ENCODE measurements around the gene UNC5C.

UNC5C gene

GRCh38 chr4:95162867-95163266, 385.9 kb downstream of the UNC5C start:
- DNase-seq (ENCODE audit: low read depth): no peak
- TF ChIP-seq, protein P1, sequence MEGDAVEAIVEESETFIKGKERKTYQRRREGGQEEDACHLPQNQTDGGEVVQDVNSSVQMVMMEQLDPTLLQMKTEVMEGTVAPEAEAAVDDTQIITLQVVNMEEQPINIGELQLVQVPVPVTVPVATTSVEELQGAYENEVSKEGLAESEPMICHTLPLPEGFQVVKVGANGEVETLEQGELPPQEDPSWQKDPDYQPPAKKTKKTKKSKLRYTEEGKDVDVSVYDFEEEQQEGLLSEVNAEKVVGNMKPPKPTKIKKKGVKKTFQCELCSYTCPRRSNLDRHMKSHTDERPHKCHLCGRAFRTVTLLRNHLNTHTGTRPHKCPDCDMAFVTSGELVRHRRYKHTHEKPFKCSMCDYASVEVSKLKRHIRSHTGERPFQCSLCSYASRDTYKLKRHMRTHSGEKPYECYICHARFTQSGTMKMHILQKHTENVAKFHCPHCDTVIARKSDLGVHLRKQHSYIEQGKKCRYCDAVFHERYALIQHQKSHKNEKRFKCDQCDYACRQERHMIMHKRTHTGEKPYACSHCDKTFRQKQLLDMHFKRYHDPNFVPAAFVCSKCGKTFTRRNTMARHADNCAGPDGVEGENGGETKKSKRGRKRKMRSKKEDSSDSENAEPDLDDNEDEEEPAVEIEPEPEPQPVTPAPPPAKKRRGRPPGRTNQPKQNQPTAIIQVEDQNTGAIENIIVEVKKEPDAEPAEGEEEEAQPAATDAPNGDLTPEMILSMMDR (IDR thresholded peaks at IDR 0.05; ENCODE audit: control insufficient read depth, insufficient read depth, low read depth, low read length, missing control alignments): no peak
- no peak overlapping the region for H3K4me3 ChIP-seq (ENCODE audit: control insufficient read depth, low read depth, low read length)

GRCh38 chr4:95161781-95162469, 386.8 kb downstream of the UNC5C start:
- no peak overlapping the region for H3K4me3 ChIP-seq (ENCODE audit: control insufficient read depth, low read depth, low read length)
- DNase-seq (ENCODE audit: low read depth): no peak

DNA sequence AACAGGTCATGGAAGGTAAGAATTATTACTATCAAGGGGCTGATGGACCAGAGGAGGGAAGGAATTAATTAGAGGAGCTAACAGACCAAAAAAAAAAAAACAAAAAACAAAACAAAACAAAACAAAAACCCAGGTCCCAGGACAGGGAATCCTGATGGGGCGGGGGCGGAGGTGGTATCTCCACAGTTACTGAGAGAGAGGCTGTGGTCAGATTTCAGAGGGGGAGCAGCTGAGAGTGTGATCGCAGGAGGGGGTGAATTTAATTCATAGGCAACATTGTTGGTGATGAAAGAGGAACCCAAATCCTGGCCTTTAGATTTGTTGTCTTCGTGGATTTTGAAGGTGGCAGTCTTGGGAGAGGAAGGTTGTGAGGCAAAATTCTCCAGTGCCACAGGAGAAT, 389.4 kb downstream of the UNC5C start:
- no peak overlapping the region for H3K4me3 ChIP-seq (ENCODE audit: control insufficient read depth, low read depth, low read length)
- no peak for DNase-seq (ENCODE audit: low read depth)
- TF ChIP-seq, protein P1 (IDR thresholded peaks at IDR 0.05; ENCODE audit: control insufficient read depth, insufficient read depth, low read depth, low read length, missing control alignments): no peak

More at GRCh38 chr4:95161781-95162469, 386.8 kb downstream of the UNC5C start:
- TF ChIP-seq, protein P1 (IDR thresholded peaks at IDR 0.05; ENCODE audit: control insufficient read depth, insufficient read depth, low read depth, low read length, missing control alignments): no peak

DNA sequence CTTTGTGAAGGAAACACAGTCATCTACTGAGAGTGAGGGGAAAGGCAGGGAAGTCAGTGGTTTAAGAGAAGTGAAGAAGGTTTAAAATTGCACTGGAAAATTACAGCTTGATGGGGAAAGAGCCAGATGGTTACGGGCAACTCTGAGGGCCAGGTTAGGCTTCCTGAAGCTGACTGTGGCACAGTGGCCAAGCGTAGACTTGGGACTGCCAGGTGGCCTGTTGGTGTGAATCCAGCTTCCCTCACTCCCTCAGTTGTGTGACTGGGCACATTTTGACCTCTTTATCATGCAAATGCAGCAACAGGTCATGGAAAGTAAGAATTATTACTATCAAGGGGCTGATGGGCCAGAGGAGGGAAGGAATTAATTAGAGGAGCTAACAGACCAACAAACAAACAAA, 390.1 kb downstream of the UNC5C start:
- TF ChIP-seq, protein P1 (IDR thresholded peaks at IDR 0.05; ENCODE audit: control insufficient read depth, insufficient read depth, low read depth, low read length, missing control alignments): no peak
- DNase-seq (ENCODE audit: low read depth): no peak
- H3K4me3 ChIP-seq (ENCODE audit: control insufficient read depth, low read depth, low read length): no peak overlapping the region

GRCh38 chr4:95158045-95158444, 390.7 kb downstream of the UNC5C start:
- TF ChIP-seq, protein P1 (IDR thresholded peaks at IDR 0.05; ENCODE audit: control insufficient read depth, insufficient read depth, low read depth, low read length, missing control alignments): no peak
- H3K4me3 ChIP-seq (ENCODE audit: control insufficient read depth, low read depth, low read length): no peak overlapping the region
- no peak for DNase-seq (ENCODE audit: low read depth)

- TF ChIP-seq, protein P1 (IDR thresholded peaks at IDR 0.05; ENCODE audit: control insufficient read depth, insufficient read depth, low read depth, low read length, missing control alignments): no peak
- H3K4me3 ChIP-seq (ENCODE audit: control insufficient read depth, low read depth, low read length): no peak overlapping the region
- DNase-seq (ENCODE audit: low read depth): no peak
These were observed 391.2 kb downstream of the UNC5C start for GRCh38 chr4:95157596-95157995.

Data from AG09309 (cell line).